Hepatocyte (in vitro differentiated cells): ENCODE data around the gene SPSB1. TPM values are rescaled to one million over a fixed set of nuclear protein-coding genes. Genes with fewer than 3 reads are reported as not detected.

ENCODE experiments used
- DNase-seq: peaks from one replicate; pipeline ENCODE4 v3.0.0-alpha.2; 2016; ENCODE audit warnings: low spot score
- H2AFZ ChIP-seq: fragments of 200-600 bp; sonication (generic); 2 replicates; pipeline ENCODE4 v1.6.0; 2016; ENCODE audit warnings: antibody characterized with exemption, mild to moderate bottlenecking
- H3K27ac ChIP-seq: fragments of 200-600 bp; sonication (generic); 2 replicates; pipeline ENCODE4 v1.5.1; 2016; ENCODE audit warnings: mild to moderate bottlenecking
- H3K27me3 ChIP-seq: fragments of 200-600 bp; sonication (generic); 2 replicates; pipeline ENCODE4 v1.6.1; 2016
- H3K36me3 ChIP-seq: fragments of 200-600 bp; sonication (generic); replicated peaks from 2 replicates; pipeline ENCODE4 v1.5.1; 2016; ENCODE audit warnings: low read depth; ENCODE audit not compliant: insufficient read depth
- H3K4me1 ChIP-seq: fragments of 200-600 bp; sonication (generic); 2 replicates; pipeline ENCODE4 v1.5.1; 2016; ENCODE audit warnings: mild to moderate bottlenecking, moderate library complexity; ENCODE audit not compliant: insufficient read depth
- H3K4me2 ChIP-seq: fragments of 200-600 bp; sonication (generic); 2 replicates; pipeline ENCODE4 v1.6.0; 2016
- H3K4me3 ChIP-seq: fragments of 200-600 bp; sonication (generic); 2 replicates; pipeline ENCODE4 v1.5.1; 2016; ENCODE audit warnings: mild to moderate bottlenecking
- H3K79me2 ChIP-seq: fragments of 200-600 bp; sonication (generic); 2 replicates; pipeline ENCODE4 v1.6.0; 2017; ENCODE audit warnings: mild to moderate bottlenecking
- H3K9me2 ChIP-seq: fragments of 200-600 bp; sonication (generic); replicated peaks from 2 replicates; pipeline ENCODE4 v1.6.0; 2017; ENCODE audit warnings: mild to moderate bottlenecking; ENCODE audit not compliant: insufficient read depth
- H3K9me3 ChIP-seq: fragments of 200-600 bp; sonication (generic); 2 replicates; pipeline ENCODE4 v1.5.1; 2016; ENCODE audit warnings: low read depth, mild to moderate bottlenecking
- H4K20me1 ChIP-seq: fragments of 200-600 bp; sonication (generic); 2 replicates; pipeline ENCODE4 v1.6.0; 2016; ENCODE audit warnings: mild to moderate bottlenecking; ENCODE audit not compliant: insufficient read depth, poor library complexity, severe bottlenecking
- CTCF ChIP-seq: fragments of 200-600 bp; sonication (generic); IDR thresholded peaks from 2 replicates; pipeline ENCODE4 v1.5.1; 2016; ENCODE audit warnings: antibody characterized with exemption, mild to moderate bottlenecking; ENCODE audit not compliant: poor library complexity
- EZH2 ChIP-seq: fragments of 200-600 bp; sonication (generic); IDR thresholded peaks from 2 replicates; pipeline ENCODE4 v1.6.1; 2016; ENCODE audit warnings: antibody characterized with exemption, mild to moderate bottlenecking, borderline replicate concordance
- EZH2phosphoT487 ChIP-seq: fragments of 200-600 bp; sonication (generic); IDR thresholded peaks from one replicate; pipeline ENCODE4 v1.6.1; 2018; ENCODE audit warnings: antibody characterized with exemption, mild to moderate bottlenecking, low read depth, moderate library complexity; ENCODE audit not compliant: unreplicated experiment, severe bottlenecking
- WGBS: methylation state at CpG from one replicate; pipeline ENCODE4 v1.1.6; 2016; ENCODE audit warnings: low lambda C conversion rate; ENCODE audit errors: missing lambda C conversion rate; 5-methylcytosine and 5-hydroxymethylcytosine counted together
- polyA plus RNA-seq: library from polyadenylated mRNA; unstranded; fragments of >200 nt; fragmentation: Nextera tagmentation; extraction: Ambion mirVana; gene quantifications from 2 replicates; pipeline ENCODE4 v1.2.1, GENCODE V29; 2016
- total RNA-seq: library from RNA; depleted of rRNA; stranded (reverse); fragments of >200 nt; gene quantifications from 2 replicates; pipeline ENCODE4 v1.2.3, GENCODE V29; 2014

The SPSB1 gene
- total and polyA plus RNA-seq, 2 experiments from 2014 or later: 61.3 to 102 TPM

- Histone ChIP-seq H3K79me2 (peaks cover 96% of the 10 kb centered on the region), H3K4me2 (peak overlapping the region; percentile 66), H3K9me2 (no peaks in the 10 kb centered on the region), H2AFZ (no peak overlapping the region), H3K4me1 (peaks cover 62% of the 10 kb centered on the region), H4K20me1 (peaks cover 51% of the 10 kb centered on the region), H3K36me3 (no peaks in the 10 kb centered on the region), H3K9me3 (no peaks in the 10 kb centered on the region), H3K27me3 (no peaks in the 10 kb centered on the region), H3K27ac (peak overlapping the region; percentile 91), H3K4me3 (no peak overlapping the region)
- WGBS: 89% methylated on average over 17 of the region's 17 CpGs
- no peak for DNase-seq
- no peak for TF ChIP-seq EZH2
- TF ChIP-seq EZH2phosphoT487: no peak
- TF ChIP-seq CTCF: no peak
Measured at GRCh38 chr1:9321986-9322660, 29.4 kb downstream of the SPSB1 start.

GRCh38 chr1:9322661-9323244, 30.1 kb downstream of the SPSB1 start:
- Histone ChIP-seq H2AFZ (no peak overlapping the region), H4K20me1 (peaks cover 51% of the 10 kb centered on the region), H3K27me3 (no peaks in the 10 kb centered on the region), H3K4me2 (no peak overlapping the region), H3K9me2 (no peaks in the 10 kb centered on the region), H3K27ac (no peak overlapping the region), H3K79me2 (peaks cover 96% of the 10 kb centered on the region), H3K4me3 (no peak overlapping the region), H3K4me1 (peaks cover 62% of the 10 kb centered on the region), H3K36me3 (no peaks in the 10 kb centered on the region), H3K9me3 (no peaks in the 10 kb centered on the region)
- no peak for TF ChIP-seq EZH2
- no peak for TF ChIP-seq EZH2phosphoT487
- no peak for TF ChIP-seq CTCF
- WGBS: 83% methylated on average over 27 of the region's 27 CpGs
- no peak for DNase-seq

GRCh38 chr1:9324246-9325096, 31.8 kb downstream of the SPSB1 start:
- Histone ChIP-seq H3K36me3 (no peaks in the 10 kb centered on the region), H3K9me2 (no peaks in the 10 kb centered on the region), H3K27ac (no peak overlapping the region), H2AFZ (no peak overlapping the region), H3K9me3 (no peaks in the 10 kb centered on the region), H3K79me2 (peaks cover 96% of the 10 kb centered on the region), H3K4me3 (no peak overlapping the region), H3K27me3 (no peaks in the 10 kb centered on the region), H3K4me1 (peaks cover 56% of the 10 kb centered on the region), H3K4me2 (no peak overlapping the region), H4K20me1 (peaks cover 55% of the 10 kb centered on the region)
- no peak for DNase-seq
- no peak for TF ChIP-seq EZH2phosphoT487
- TF ChIP-seq CTCF: no peak
- no peak for TF ChIP-seq EZH2
- WGBS: 92% methylated on average over 33 of the region's 33 CpGs
